M059J (cell line): ENCODE measurements around the gene MSL3B. TPM values are rescaled to one million over a fixed set of nuclear protein-coding genes. Genes with fewer than 3 reads are reported as not detected.

Experiments
- DNase-seq: peaks from one replicate; pipeline ENCODE4 v3.0.0-alpha.2; 2012; ENCODE audit warnings: low read depth
- total RNA-seq: library from RNA; depleted of rRNA; stranded (reverse); fragments of >200 nt; shearing (Covaris generic); gene quantifications from 2 replicates; pipeline ENCODE4 v1.2.3, GENCODE V29; 2014; rRNA removed

MSL3B gene

GRCh38 chr2:233817361-233817911 is 50.8 kb downstream of the MSL3B start:
- DNase-seq = no peak

- DNase-seq = no peak
Observed at GRCh38 chr2:233816771-233817170, 51.4 kb downstream of the MSL3B start.

- DNase-seq = no peak
Observed at GRCh38 chr2:233816334-233816733, 51.9 kb downstream of the MSL3B start.

- no peak for DNase-seq
Observed at GRCh38 chr2:233815861-233816260, 52.3 kb downstream of the MSL3B start.

Other genes with a start within 250 kb of the MSL3B start
- not detected in 2 replicates for gene UGT1A10, start 231.9 kb downstream of the MSL3B start, total RNA-seq
- 0.07 TPM in 1 of 2 replicates, not detected in the other for gene UGT1A9, start 196.5 kb downstream of the MSL3B start, total RNA-seq
- not detected in 2 replicates for gene UGT1A7, start 186.5 kb downstream of the MSL3B start, total RNA-seq
- gene UGT1A6, start 175.5 kb downstream of the MSL3B start, total RNA-seq = 0.54 TPM in 1 of 2 replicates, not detected in the other
- gene UGT1A5, start 155.5 kb downstream of the MSL3B start, total RNA-seq = not detected in 2 replicates
- gene UGT1A4, start 149.7 kb downstream of the MSL3B start, total RNA-seq = not detected in 2 replicates
- not detected in 2 replicates for gene UGT1A3, start 139.3 kb downstream of the MSL3B start, total RNA-seq
- not detected in 2 replicates for gene UGT1A1, start 108.1 kb downstream of the MSL3B start, total RNA-seq
- not detected in 2 replicates for gene MROH2A, start 90.1 kb downstream of the MSL3B start, total RNA-seq
- 58.4 and 80.4 TPM in 2 replicates for gene HJURP, start 13.9 kb downstream of the MSL3B start, total RNA-seq
- gene TRPM8, start 49.0 kb upstream of the MSL3B start, total RNA-seq = 1.9 and 4.2 TPM in 2 replicates
- gene SPP2, start 182.3 kb upstream of the MSL3B start, total RNA-seq = 0.27 TPM in 1 of 2 replicates, not detected in the other